Activated CD4-positive, alpha-beta T cell treated with anti-CD3 and anti-CD28 coated beads, Interleukin-2, amount 50 U/mL, for 4 hours (primary cell): ENCODE data around the gene SLC22A23.

Source experiments
- DNase-seq, 2 experiments: peaks; one replicate each; pipeline ENCODE4 v3.0.0-alpha.2; 2020

SLC22A23 gene

DNA sequence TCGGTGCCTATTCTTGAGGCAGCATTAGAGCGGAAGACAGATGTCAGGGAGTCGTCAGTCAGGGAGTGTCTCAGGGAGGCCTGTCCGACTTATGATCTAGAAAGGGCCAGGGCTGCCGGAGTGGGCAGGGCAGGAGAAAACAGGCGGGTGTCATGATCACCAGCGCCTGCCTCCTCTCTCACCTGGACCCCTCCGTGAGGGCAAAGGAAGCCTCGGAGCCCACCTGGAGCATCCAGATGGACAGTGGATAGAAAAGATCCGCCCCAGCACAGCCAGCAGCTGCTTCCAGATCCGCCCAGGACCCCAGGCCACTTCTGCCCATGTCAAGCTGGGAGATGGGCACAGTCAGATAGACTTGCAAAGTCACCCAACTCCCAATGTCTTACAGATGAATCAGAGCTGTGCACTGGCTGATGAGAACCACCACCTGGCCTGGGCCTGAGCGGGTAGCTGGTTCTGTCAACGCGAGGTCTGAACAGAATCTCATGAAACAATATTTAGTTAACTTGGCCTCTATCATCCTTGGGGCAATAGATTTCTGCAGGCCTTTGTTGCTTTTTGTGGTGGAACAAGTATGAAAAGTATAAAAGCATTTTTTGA lies 175.9 kb downstream of the SLC22A23 start:
- no peak for DNase-seq

DNA sequence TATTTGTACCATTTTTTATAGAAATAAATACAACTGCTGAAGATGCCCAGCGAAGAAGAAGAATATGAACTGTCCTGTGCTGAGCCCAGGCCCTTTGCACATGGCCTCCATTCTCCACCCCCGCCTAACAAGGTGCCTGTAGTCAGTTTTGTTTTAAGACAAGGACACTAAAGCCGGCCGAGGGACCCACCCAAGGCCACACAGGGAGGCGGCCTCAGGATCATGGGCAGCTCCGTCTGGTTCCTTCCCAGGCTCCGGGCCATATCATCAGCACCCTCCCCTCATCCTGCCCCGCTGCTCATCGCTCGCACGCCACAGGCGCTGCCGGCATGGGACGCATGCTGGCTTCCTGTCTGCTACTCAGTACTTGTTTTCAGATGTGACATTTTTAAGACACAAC lies 176.8 kb downstream of the SLC22A23 start:
- DNase-seq: no peak

DNA sequence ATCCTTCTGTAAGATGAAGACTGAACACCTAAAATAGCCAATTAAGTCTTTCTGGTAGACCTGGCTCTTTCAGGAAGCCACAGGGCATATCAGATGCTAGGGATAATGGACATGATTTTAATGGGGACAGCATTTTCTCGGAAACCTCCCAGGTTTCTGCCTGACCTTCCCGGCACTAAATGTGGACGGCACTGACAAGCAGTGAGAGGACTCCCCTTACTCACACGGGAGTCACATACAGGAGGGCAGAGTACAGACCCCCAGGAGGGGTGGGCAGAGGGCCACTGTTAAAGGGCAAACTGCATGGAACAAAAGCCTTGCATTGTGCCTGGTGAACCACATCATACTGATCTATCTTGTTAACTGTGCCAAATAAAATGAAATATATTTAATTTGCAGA lies 178.2 kb downstream of the SLC22A23 start:
- DNase-seq: no peak

DNA sequence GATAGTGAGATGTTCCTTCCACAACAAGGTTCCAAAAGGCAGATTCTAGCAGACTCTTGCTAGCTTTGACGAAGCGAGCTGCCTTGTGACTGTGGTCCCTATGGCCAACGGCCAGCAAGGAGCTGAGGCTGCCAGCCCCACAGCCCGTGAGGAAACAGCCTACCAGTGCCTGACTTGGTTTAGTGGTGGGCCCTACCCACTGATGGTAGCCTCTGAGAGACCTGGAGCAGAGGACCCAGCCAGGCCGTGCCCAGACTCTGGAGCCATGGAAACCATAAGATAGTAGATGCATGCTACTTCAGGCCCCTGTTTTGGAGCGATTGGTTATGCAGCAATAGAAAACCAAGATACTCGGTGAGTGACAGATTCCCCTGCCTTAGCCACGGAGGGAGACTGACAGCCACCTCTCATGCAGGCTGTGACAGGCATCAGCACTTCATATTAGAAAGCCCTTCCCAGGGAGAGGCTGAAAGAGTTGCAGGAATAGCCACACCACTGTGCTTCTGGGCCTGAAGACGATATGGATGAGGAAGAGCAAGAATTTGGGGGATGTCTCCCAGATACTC lies 178.9 kb downstream of the SLC22A23 start:
- no peak for DNase-seq

DNA sequence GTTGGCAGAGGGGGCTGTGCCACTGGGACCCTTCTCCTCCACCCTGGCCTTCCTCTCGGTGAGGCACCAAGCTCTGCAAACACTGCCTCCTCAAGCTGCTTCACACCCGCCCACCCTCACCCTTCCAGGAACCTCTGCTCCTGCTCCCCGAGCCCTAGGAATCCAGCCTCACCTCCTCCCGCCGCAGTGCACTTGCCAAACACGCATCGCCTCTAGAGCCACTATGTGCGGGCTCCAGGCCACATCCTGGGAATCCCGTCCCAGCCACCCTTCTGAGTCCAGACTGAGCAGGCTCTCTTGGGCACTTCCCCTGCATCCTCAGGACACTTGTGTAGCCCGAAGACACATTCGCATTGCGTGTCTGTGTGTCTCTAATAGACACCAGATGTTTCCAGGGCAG lies 179.6 kb downstream of the SLC22A23 start:
- DNase-seq: no peak

DNA sequence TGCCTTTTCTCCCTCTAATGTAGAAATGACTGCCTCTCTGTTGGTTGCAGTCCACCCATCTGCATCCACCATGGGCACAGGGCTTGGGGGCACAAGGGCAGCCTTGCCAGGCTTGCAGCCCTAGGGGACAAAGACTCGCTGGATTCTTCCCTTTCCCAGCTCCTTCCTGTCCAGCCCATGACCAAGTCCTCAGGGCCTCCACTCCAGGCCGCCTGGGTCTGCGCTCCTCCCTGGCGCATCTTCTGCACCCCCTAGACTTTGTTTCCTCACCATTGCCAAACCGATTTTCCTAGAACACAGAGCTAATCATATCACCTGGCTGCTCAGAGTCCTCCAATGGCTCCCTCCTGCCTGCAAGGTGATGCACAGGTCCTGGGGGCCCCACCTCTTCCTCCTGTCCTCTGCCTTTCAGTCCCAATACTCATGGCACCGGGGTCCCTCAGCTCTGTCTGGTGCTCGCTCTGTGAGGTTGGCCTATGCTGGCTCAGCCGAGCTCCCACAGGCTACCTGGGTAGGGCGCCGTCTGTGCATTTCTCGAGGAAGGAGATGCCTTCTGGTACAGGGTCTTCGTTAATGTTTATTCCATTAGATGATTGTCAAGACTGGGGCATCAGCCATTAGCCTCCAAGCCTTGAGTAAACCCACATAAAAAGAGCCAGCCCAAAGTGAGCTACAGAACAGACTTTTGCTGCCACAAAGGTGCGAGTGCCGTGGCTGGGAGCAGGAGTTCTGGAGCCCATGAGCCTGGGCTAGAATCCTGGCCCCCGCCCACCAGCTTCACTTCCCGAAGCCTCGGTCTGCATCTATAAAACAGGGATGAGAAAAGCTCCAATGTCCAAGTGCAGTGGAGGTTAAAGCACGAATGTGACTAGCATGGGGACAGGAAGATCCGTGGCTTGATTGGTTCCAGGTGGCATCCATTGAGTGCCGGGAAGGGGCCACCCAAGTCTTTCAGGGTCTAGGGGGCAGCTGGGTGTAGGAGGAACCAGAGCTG lies 180.4 kb downstream of the SLC22A23 start:
- DNase-seq: no peak

DNA sequence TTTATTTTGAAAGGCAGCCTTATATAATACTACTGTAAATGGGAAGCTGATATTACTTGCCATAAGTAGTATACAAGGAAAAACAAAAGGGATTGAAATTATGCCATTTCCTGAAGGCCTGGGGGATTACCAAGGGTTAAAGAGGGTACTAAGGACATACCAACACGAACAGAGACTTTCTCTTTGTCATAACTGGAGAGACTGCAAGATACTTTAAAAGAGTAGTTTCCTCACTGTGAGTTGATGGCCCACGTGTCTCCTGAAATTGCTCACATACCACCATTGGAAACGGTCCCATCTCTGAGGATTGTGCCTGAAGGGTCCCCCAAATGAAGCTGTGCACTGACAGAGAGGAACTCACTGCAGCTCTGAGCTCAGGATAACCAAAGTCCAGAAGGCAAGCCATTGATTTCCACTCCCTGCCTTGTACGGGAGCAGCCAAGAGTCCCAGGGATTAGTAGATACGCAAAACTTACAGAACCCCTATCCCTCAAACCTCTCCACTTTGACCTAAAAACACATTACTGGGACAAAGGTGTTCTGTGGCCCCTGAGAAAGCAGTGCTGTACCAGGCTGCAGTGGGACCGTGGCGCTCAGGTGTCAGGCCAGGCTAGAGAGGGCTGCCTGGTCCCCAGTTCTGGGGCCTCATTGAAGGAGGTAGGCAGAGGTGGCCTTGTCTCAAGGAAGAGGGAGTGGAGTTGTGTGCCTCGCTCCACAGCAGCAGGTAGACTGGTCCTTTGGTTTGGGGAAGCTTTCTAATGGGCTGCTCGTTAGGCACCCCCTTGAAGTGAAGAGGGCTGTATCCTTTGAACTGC lies 182.9 kb downstream of the SLC22A23 start:
- no peak for DNase-seq

DNA sequence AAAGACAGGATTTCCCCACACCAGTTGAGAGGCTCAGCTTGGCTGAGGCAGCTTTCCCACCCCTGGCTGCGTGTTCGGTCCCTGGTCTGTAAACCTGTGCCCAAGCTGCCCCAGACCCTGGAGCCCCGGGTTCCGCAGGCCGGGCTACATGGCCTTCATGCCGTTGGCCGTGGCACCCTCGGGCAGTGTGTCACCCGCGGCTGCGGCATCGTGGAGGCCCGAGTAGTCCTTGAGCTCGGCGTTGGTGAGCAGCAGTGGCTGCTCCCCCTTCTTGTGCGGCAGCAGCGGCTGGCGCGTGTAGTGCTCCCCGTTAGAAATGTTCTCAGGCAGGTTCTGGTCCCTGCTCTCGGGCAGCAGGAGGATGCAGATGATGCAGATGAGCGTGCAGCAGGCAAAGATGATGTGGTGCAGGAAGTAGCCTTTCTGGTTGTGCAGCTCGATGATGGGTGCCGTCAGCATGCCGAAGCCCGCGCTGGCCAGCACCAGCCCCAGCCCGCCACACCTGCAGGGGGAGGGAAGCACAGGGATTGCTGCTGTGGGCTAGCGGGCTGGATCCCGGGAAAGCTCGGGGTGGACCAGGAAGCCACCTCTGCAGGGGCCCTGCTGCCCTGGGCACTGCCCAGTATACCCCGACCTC lies 183.8 kb downstream of the SLC22A23 start:
- no peak for DNase-seq

DNA sequence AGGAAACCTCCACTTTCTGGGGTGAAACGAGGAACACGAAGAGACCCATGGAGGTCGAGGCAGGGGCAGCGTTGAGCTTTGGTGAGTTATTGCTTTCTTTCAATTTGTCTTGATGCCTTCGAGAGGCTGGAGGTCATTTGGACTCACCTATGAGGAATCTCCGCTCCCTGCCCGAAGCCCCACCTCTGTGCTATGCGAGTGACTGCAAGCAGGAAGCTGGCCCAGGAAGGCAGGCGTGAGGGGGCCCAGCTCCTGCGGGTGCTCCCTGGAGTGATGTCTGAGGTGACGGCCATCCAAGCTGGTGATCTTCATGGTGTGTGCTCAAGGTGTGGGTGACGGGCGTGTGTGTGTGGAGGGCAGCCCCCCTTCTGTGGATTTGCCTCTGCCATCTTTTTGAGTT lies 185.1 kb downstream of the SLC22A23 start:
- no peak for DNase-seq

DNA sequence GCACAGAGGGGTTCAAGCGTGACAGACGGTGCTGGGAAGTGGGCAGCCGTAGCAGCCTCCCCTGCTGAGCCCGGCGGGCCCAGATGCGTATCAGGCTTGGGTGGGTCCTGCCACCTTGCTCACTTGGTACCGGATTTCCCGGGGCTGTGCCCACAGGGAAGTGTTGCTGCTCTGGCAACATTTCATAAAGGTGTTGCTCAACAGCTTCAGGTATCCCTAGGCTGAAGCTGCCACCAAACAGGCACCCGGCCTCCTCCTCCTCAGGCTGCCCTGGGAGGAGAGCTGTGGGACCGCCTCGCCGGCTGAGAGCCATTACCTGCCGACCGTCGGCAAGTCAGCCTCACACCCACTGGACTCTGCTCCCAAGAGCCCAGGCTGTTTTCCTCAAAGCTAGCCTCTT lies 186.6 kb downstream of the SLC22A23 start:
- DNase-seq: no peak

DNA sequence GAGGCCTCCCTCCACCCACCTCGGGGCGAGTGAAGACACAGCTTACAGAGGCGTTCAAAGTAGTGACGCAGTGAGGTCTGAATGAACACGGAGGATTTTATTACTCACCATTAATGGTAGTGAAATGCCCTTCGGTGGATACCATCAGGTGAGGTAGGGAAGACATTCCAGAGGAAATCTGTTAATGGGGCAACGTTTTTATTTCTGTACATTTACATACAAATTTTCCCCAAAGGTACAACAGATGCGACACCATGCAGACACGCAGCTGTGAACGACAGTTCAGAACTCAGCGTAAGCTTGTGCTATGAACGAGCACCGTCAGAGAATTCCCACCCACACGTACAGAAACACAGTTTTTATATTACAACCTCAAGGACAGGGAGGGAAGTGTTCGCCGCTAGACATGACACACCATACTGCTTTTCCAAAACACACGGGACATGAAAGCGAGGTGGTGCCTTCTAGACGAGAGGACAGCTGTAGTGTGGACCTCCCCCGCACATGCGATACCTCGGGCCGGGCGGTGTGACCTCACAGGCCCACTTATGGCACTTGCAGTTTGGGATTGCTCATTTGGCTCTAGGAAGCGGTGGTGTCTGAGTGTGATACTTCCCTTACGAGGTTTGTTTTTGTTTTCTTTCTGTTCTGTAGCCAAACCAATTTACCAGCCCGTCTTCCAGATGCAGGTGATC lies 187.4 kb downstream of the SLC22A23 start:
- DNase-seq: peak; percentile 9 to 18

DNA sequence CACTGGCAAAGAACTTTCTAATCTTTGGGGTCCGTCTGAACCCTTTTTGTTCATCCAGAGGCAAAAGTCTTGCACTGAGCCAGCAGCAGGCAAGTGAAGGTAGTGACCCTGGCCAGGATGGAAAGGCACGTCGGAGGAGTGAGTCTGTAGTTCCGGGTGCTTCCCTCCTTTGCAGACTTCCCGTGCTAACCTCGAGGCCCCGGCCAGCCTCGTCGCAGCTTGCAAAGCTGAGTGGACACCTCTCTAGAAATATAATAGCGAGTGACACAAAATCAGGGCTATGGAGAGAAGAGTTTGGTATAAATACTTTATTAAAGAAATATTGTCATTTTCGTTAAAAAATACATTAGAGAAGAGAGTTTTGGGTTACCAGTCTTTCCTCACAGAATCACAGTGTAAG lies 188.2 kb downstream of the SLC22A23 start:
- no peak for DNase-seq

DNA sequence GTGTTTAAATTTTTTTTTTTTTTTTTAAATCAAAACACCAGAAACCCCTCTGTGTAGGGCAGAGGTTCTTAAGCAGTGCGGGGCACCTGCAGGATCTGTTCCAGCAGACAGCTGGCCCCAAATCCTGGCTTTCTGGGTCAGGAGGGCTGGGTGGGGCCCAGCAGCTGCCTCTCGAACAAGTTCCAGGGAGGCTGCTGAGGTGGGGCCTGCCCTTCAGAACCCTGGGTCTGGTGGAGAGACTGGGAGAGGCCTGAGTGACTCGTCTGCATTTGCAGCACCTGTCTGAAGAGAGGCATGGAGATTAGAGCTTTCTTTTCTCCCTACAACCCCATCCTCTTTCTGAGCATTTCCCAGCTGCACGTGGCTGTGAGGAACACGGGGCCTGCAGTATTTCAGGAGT lies 189.7 kb downstream of the SLC22A23 start:
- DNase-seq: no peak

DNA sequence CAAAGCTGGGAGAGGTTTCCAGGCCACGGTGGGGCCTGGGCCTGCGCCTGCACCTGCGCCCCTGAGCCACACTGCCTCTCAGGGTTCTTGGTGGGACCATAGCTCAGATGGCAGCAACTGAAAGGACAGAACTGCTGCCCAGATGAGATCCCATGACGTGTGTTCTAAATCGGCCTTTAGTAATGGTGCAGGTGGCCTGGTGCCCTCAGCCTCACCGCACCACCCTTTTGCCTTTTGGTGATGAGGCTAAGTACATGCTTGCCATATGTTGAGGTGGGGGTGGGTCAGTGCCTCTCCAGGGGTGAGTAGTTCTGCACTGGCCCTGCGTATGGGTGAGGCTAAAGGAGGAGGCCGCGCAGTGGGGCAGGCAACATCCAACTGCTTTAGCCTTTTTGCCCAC lies 190.7 kb downstream of the SLC22A23 start:
- no peak for DNase-seq

DNA sequence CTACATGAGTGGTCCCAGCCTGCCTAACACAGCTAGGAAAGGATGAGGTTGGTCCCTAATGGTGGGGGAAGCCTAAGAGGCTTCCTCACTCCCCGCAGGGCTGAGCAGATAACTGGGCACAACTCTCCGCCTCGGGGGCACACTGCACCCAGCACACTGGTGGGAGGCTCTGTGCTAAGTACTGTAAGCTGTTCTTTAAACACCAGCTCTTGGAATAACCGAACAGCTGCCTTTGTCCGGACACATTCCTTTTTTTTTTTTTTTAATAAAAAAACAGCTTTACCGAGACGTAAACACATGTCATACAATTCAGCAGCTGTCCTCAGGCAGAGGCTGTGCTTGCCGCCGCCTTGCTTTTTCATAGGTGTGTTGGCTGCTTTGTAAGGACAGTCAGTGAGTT lies 191.2 kb downstream of the SLC22A23 start:
- DNase-seq: no peak

DNA sequence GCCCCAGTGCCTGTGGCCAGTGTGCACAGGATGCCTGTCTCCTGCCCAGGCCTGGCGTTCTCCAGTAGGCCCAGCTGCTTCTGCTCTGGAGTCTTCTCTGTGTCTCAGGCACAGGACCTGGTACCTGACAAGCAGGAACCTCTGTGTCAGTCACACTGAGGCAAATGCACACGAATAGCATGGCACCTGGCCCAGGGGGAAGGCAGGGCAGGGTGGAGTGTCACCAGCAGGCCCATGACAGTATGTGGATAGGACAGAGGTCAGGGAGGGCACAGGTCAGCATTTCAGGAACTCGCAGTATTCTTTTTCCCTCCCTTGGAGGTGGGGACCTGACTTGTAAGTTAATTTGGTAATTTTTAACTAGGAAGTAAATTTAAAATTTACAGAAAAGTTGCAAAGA lies 192.5 kb downstream of the SLC22A23 start:
- DNase-seq: no peak

DNA sequence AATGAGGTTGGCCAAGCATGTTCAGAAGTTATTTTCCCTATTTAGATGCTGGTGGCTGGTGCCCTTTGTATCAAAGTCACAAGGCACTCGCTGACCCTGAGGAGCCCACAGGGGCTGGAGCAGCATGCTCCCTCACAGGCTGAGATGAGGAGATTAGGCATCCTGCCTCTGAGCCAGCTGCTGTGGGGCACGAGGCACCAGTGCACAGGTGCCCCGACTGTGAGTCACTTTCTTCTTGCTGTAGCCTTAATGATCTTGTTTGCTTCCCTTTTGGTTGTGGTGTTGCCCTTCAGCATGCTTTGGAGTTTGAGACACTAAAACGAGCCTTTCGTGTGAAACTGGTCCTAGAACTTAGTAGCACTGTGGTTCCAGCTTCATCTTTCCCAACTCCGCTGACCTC lies 193.8 kb downstream of the SLC22A23 start:
- DNase-seq: no peak

DNA sequence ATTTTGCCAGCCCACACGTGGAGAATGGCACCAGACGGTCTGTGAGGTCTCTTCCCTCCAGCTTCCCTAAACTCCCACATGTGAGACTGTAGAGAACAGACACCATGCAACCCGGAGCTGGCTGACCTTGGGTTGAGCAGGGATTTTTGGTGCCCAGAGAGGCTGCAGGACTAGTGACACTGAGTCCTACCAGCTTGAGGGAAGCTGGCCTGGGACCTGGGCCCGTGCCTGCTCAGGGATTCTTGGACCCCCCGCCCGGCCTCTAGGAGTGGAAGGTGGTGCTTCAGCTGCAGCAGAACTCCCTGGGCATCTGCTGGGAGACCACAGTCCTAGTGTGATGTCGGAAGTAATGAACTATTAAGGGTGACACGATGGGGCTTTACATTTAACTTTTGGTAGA lies 194.9 kb downstream of the SLC22A23 start:
- no peak for DNase-seq

DNA sequence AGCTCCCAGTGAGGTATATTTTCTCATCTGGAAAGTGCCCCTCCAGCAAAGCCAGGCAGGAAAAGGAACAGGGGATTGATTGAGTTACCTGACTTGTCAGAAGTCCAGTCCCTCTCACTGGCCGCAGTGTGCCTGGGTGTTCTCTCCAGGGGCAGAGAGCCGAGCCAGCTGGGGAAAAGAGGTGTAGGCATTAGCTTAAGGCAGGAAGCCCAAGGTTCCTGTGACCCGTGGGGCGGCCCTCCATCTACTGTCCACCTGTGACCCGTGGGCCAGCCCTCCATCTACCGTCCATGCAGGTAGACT lies 195.4 kb downstream of the SLC22A23 start:
- DNase-seq: no peak

DNA sequence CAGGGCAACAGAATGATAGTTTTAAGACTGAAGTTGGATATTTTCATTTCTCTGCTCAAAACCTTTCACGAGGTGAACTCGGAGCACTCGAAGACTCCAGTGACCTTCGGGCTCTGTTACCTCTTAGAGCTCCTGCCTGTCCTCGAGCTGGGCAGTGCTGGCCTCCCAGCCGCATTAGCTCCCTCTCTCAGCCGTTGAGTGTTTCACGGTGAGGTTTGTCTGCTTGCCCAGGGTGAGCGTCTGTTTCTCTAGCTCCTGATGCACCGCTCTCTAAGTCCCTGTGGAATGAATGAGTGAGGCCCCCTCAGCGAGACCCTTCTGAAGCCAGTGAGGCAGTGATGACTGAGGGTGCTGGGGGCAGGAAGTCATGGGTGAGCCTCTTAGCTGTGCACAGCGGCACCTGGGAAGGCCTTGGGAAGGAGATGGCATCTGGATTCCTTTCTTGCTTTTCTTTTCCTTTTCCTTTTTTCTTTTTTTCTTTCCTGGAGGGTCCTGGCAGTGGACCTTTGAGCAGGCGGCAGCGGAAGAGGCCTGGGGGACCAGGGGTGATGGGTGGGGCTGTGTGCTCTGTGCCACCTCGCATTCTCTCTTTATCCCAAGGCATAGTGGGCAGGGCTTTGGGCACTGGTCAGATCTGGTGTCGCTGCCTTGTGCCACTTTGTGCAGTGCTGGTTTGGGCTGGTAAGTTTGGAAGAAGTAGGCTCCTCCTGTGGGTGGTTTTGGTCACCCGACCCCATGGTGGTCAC lies 195.9 kb downstream of the SLC22A23 start:
- no peak for DNase-seq

DNA sequence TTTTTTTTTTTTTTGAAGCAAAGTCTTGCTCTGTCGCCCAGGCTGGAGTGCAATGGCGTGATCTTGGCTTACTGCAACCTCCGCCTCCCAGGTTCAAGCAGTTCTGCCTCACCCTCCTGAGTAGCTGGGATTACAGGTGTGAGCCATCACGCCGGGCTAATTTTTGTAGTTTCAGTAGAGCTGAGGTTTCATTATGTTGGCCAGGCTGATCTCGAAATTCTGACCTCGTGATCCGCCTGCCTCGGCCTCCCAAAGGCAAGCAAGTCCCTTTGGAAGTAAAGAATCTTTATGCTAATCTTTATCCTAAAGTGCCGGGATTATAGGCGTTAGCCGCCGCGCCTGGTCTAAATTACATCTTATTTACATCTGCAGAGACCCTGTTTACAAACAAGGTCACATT lies 196.6 kb downstream of the SLC22A23 start:
- DNase-seq: no peak
